Raji (cell line): ENCODE data around the gene ECT2.

Experiments
- POLR2A ChIP-seq: IDR thresholded peaks from 2 replicates; pipeline ENCODE4 v1.6.1; 2011; ENCODE audit warnings: low read depth, low read length, control low read depth; ENCODE audit not compliant: insufficient read depth

The ECT2 gene

GRCh38 chr3:172776049-172776717 is 25.7 kb downstream of the ECT2 start:
- no peak for TF ChIP-seq POLR2A

GRCh38 chr3:172777901-172778300 is 27.4 kb downstream of the ECT2 start:
- no peak for TF ChIP-seq POLR2A

- TF ChIP-seq POLR2A, result no peak
These were observed 31.7 kb downstream of the ECT2 start for GRCh38 chr3:172782235-172782634.

- TF ChIP-seq POLR2A, result no peak
These were observed 35.5 kb downstream of the ECT2 start for GRCh38 chr3:172786036-172786435.

GRCh38 chr3:172787019-172787418 is 36.5 kb downstream of the ECT2 start:
- TF ChIP-seq POLR2A, result no peak

GRCh38 chr3:172787746-172788145 is 37.2 kb downstream of the ECT2 start:
- TF ChIP-seq POLR2A, result no peak

GRCh38 chr3:172799246-172799645 is 48.7 kb downstream of the ECT2 start:
- no peak for TF ChIP-seq POLR2A

- no peak for TF ChIP-seq POLR2A
These were observed 49.6 kb downstream of the ECT2 start for GRCh38 chr3:172800156-172800555.

- TF ChIP-seq POLR2A, result no peak
These were observed 53.0 kb downstream of the ECT2 start for GRCh38 chr3:172803489-172803888.

GRCh38 chr3:172804323-172804722 is 53.8 kb downstream of the ECT2 start:
- no peak for TF ChIP-seq POLR2A

GRCh38 chr3:172808969-172809546 is 58.5 kb downstream of the ECT2 start:
- no peak for TF ChIP-seq POLR2A

GRCh38 chr3:172811099-172811498 is 60.6 kb downstream of the ECT2 start:
- TF ChIP-seq POLR2A, result no peak

GRCh38 chr3:172813462-172813861 is 62.9 kb downstream of the ECT2 start:
- no peak for TF ChIP-seq POLR2A

- no peak for TF ChIP-seq POLR2A
These were observed 64.2 kb downstream of the ECT2 start for GRCh38 chr3:172814738-172815137.

- TF ChIP-seq POLR2A, result no peak
These were observed 65.3 kb downstream of the ECT2 start for GRCh38 chr3:172815857-172816256.

- TF ChIP-seq POLR2A, result no peak
These were observed 65.8 kb downstream of the ECT2 start for GRCh38 chr3:172816281-172816680.

GRCh38 chr3:172816968-172817367 is 66.4 kb downstream of the ECT2 start:
- TF ChIP-seq POLR2A, result no peak
